GM19372 (cell line): ENCODE results near the gene GPR183.

ENCODE experiments used
- ATAC-seq: cut with Tn5 transposase; IDR thresholded peaks from one replicate; pipeline ENCODE4 v1.9.1; 2021; ENCODE audit warnings: mild to moderate bottlenecking, low read depth, moderate library complexity; ENCODE audit not compliant: unreplicated experiment

GPR183 gene

GRCh38 chr13:99340638-99341037 lies 33.4 kb upstream of the GPR183 start:
- ATAC-seq = no peak

- peak; percentile 75 for ATAC-seq
Observed at GRCh38 chr13:99339736-99340397, 32.7 kb upstream of the GPR183 start.

- no peak for ATAC-seq
Observed at GRCh38 chr13:99339230-99339721, 32.1 kb upstream of the GPR183 start.

GRCh38 chr13:99335603-99336002 lies 28.4 kb upstream of the GPR183 start:
- ATAC-seq = no peak

- no peak for ATAC-seq
Observed at GRCh38 chr13:99335087-99335486, 27.9 kb upstream of the GPR183 start.

- ATAC-seq = no peak
Observed at GRCh38 chr13:99334221-99334620, 27.0 kb upstream of the GPR183 start.

- ATAC-seq = no peak
Observed at GRCh38 chr13:99332456-99332855, 25.3 kb upstream of the GPR183 start.

GRCh38 chr13:99331881-99332293 lies 24.7 kb upstream of the GPR183 start:
- peak; percentile 74 for ATAC-seq

- ATAC-seq = no peak
Observed at GRCh38 chr13:99330942-99331341, 23.7 kb upstream of the GPR183 start.

- ATAC-seq = no peak
Observed at GRCh38 chr13:99329477-99329876, 22.3 kb upstream of the GPR183 start.

- ATAC-seq = no peak
Observed at GRCh38 chr13:99327761-99328160, 20.6 kb upstream of the GPR183 start.

- ATAC-seq = no peak
Observed at GRCh38 chr13:99327126-99327525, 19.9 kb upstream of the GPR183 start.

- no peak for ATAC-seq
Observed at GRCh38 chr13:99326012-99326411, 18.8 kb upstream of the GPR183 start.

- no peak for ATAC-seq
Observed at GRCh38 chr13:99323488-99323887, 16.3 kb upstream of the GPR183 start.

GRCh38 chr13:99322297-99323103 lies 15.3 kb upstream of the GPR183 start:
- peak; percentile 75 for ATAC-seq

GRCh38 chr13:99321709-99322108 lies 14.5 kb upstream of the GPR183 start:
- ATAC-seq = no peak

GRCh38 chr13:99320693-99321481 lies 13.7 kb upstream of the GPR183 start:
- ATAC-seq = no peak

- no peak for ATAC-seq
Observed at GRCh38 chr13:99316657-99317256, 9.6 kb upstream of the GPR183 start.

- ATAC-seq = no peak
Observed at GRCh38 chr13:99316224-99316623, 9.0 kb upstream of the GPR183 start.

- no peak for ATAC-seq
Observed at GRCh38 chr13:99315186-99315585, 8.0 kb upstream of the GPR183 start.
